ENCODE data around the gene OR11A1.

OR11A1 gene

DNA sequence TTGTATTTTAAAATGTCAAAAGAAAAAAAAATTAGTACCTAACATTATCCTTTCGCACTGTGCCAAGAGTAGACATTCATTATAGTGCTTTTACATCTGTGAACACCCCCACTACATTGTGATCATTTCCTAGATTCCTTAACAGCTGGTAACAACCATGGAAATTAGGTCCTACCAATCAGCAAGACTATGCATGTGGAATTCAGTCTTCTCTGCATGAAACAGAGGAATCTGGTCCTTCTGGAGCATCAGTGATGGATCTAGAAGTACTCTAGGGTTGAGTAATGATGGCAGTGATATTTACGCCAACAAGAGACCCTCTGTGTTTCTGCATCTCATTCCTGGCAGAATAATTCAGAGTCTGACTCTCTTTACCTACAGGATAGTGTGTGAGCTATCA lies 32.7 kb downstream of the OR11A1 start:
- no peak for DNase-seq (ENCODE audit: low read depth)
- no peak for TF ChIP-seq CTCF (conservative IDR thresholded peaks at IDR 0.05; ENCODE audit: low read depth, low read length)
- no peak overlapping the region for H3K4me3 ChIP-seq (ENCODE audit: low read depth, low read length)

DNA sequence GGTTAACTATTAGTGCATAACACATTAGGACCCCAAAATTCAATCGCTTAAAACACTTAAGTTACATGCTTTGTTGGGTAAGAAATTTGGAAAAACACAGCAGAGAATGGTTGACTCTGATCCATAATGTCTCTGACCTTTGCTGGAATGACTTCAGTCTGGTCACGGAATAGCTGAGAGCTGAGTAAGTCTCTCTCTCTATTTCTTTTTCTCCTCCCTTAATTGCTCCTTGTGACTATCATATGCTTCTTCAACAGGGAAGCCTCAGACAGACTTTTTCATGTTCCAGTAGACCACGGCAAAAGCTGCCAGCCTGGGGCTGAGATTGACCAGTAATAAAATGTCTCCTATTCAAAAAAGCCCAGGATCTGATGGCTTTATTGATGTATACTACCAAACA lies 37.4 kb downstream of the OR11A1 start:
- H3K4me3 ChIP-seq (ENCODE audit: low read depth, low read length), result no peak overlapping the region
- no peak for TF ChIP-seq CTCF (conservative IDR thresholded peaks at IDR 0.05; ENCODE audit: low read depth, low read length)
- DNase-seq (ENCODE audit: low read depth), result no peak

DNA sequence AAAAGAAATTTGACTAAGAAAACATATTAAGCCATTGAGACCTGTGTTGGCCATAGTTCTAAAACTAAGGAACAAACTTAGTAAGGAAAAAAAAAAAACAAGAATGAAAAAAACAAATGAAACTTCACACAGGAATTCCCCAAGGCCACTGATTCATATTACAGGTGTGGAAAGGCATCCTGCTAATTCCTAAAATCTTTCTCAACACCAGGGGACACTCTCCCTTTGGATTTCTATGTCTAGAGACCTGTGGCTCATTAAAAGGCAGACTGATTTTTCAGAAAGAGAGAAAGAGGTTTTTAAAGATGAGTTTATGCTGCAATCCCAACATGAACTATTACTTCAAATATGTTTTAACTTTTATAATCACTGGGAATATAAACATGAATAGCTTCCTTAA lies 42.3 kb downstream of the OR11A1 start, which contains the start of gene OR12D1:
TSS of gene OR12D1 (plus strand) at position 341 of the 400 bp plus-strand sequence.
- TF ChIP-seq CTCF (conservative IDR thresholded peaks at IDR 0.05; ENCODE audit: low read depth, low read length), result no peak
- H3K4me3 ChIP-seq (ENCODE audit: low read depth, low read length), result no peak within 1 kb of the TSS
- DNase-seq (ENCODE audit: low read depth), result no peak

DNA sequence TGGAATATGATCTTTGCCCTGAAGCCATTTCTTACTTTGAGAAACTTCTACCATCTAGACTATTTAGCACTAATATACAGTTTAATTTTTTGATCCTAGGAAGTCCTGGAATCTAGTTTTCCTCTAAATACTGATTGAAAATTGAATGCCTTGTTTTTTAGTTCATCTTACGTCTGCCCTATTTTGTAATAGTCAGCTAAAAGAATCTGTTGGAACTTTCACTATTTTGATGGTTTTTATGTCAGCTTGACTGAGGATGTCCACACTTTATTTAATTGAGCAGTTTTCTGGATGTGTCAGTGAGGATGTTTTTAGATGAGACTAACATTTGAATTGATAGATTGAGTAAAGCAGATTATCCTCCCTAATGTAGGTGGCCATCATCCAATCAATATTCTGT lies 53.1 kb downstream of the OR11A1 start:
- no peak for TF ChIP-seq CTCF (conservative IDR thresholded peaks at IDR 0.05; ENCODE audit: low read depth, low read length)
- no peak for DNase-seq (ENCODE audit: low read depth)
- H3K4me3 ChIP-seq (ENCODE audit: low read depth, low read length), result no peak overlapping the region

GRCh38 chr6:29399525-29399924 lies 57.3 kb downstream of the OR11A1 start:
- no peak for TF ChIP-seq CTCF (conservative IDR thresholded peaks at IDR 0.05; ENCODE audit: low read depth, low read length)
- DNase-seq (ENCODE audit: low read depth), result no peak
- no peak overlapping the region for H3K4me3 ChIP-seq (ENCODE audit: low read depth, low read length)

DNA sequence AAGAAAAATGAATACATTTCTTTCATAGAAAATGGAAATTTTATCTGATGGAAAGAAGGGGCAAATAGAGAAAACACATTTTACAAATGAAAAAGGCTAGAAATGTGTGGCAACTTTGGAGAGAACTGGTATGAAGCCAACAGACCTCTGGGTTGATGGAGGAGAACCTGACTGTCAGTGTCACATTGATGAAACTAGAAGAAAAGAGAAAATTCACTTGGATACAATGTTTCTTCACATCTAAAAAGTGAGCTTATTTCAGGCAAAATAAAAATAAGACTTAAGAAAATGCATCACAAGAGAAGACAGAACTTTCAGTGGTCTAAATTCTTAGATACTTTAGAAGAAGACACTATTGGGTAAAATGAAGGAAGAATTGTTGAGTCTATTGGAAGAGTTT lies 61.5 kb downstream of the OR11A1 start, which contains the start of gene OR12D2:
TSS of gene OR12D2 (plus strand) at position 301 of the 400 bp plus-strand sequence. CDS start 1,069 bp downstream, outside the sequence.
- no peak within 1 kb of the TSS for H3K4me3 ChIP-seq (ENCODE audit: low read depth, low read length)
- DNase-seq (ENCODE audit: low read depth), result no peak
- no peak for TF ChIP-seq CTCF (conservative IDR thresholded peaks at IDR 0.05; ENCODE audit: low read depth, low read length)

DNA sequence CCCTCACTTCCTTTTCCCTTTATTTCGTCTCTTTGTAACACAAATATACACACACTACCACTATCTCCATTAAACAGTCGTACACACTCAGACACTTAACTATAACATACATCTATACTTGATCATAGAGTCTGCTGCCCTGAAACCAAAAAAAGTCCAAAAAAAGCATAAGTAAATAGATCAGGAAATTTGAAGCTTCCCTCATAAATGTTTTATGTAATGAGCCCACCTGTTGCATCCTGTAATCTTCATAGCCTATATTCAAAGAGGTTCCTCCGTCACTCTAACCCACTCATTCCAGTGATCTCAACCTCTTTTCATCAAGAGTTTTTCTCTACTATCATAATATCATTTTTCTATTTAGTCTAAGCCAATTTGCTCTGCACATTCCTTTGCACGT lies 68.3 kb downstream of the OR11A1 start:
- no peak overlapping the region for H3K4me3 ChIP-seq (ENCODE audit: low read depth, low read length)
- TF ChIP-seq CTCF (conservative IDR thresholded peaks at IDR 0.05; ENCODE audit: low read depth, low read length), result no peak
- no peak for DNase-seq (ENCODE audit: low read depth)
